Measurements from ENCODE around the gene SEL1L3. TPM values are rescaled to one million over a fixed set of nuclear protein-coding genes. Genes with fewer than 3 reads are reported as not detected.

Gene SEL1L3
- total RNA-seq, 1 experiment from 2014 or later, result 48.3 TPM

- H3K27ac Mint-ChIP-seq, result no peak overlapping the region
- H2BK20ac ChIP-seq (ENCODE audit: low read depth, low read length, poor library complexity, severe bottlenecking), result no peak overlapping the region
- no peaks in the 10 kb centered on the region for H3K23me2 ChIP-seq (ENCODE audit: insufficient read length, low read depth, low read length, poor library complexity, severe bottlenecking)
- H3K18ac ChIP-seq (ENCODE audit: insufficient read length, low read depth, low read length), result no peak overlapping the region
- H3K4me1 ChIP-seq (ENCODE audit: insufficient read depth, low read length), result no peaks in the 10 kb centered on the region
- H4K20me1 ChIP-seq (ENCODE audit: control insufficient read depth, insufficient read depth, insufficient read length), result no peaks in the 10 kb centered on the region
- H2AK5ac ChIP-seq (ENCODE audit: insufficient read length, low read length), result no peak overlapping the region
- no peaks in the 10 kb centered on the region for H3K79me1 ChIP-seq (ENCODE audit: insufficient read depth, low read depth, low read length, poor library complexity, severe bottlenecking)
- no peak overlapping the region for H3K4me3 Mint-ChIP-seq
- WGBS (ENCODE audit: extremely low coverage, insufficient read length, low lambda C conversion rate), result no CpG with 5 or more reads among the region's 5 CpGs
- H3K27me3 Mint-ChIP-seq (ENCODE audit: low read depth), result no peaks in the 10 kb centered on the region
- H2BK12ac ChIP-seq (ENCODE audit: insufficient read length, low read depth, low read length), result no peak overlapping the region
- H2BK15ac ChIP-seq (ENCODE audit: low read depth, low read length), result no peak overlapping the region
- no peaks in the 10 kb centered on the region for H3K9me3 ChIP-seq (ENCODE audit: control insufficient read depth, low read depth, low read length)
- no peak overlapping the region for H3K56ac ChIP-seq (ENCODE audit: insufficient read length, low read depth, low read length)
- H3K23ac ChIP-seq (ENCODE audit: insufficient read length, low read depth, low read length), result no peak overlapping the region
- H4K5ac ChIP-seq (ENCODE audit: insufficient read length, low read depth, low read length), result no peak overlapping the region
- H3K79me2 ChIP-seq (ENCODE audit: insufficient read depth, low read length), result no peaks in the 10 kb centered on the region
- no peaks in the 10 kb centered on the region for H3K27me3 ChIP-seq (ENCODE audit: insufficient read depth, low read length)
- no peak overlapping the region for H3K14ac ChIP-seq (ENCODE audit: insufficient read depth, low read length)
- no peak overlapping the region for H2BK5ac ChIP-seq (ENCODE audit: insufficient read length, low read length)
- no peak overlapping the region for H2BK120ac ChIP-seq (ENCODE audit: low read depth, low read length, poor library complexity, severe bottlenecking)
- H3K27ac ChIP-seq (ENCODE audit: insufficient read length, low read depth, low read length), result no peak overlapping the region
- no peak overlapping the region for H4K91ac ChIP-seq (ENCODE audit: insufficient read length, low read depth, low read length)
- peaks cover 31 to 54% (median 43%) of the 10 kb centered on the region in 3 experiments; a peak in 6 of 7 replicates for H3K36me3 Mint-ChIP-seq (ENCODE audit: insufficient read depth in 1 of 3, low read depth in 3 of 3)
- DNase-seq, result peak; percentile 68
- H3T11ph ChIP-seq (ENCODE audit: low read length), result no peak overlapping the region
- no peak overlapping the region for H3K4me2 ChIP-seq (ENCODE audit: insufficient read depth, insufficient read length, low read length)
- H3K9ac ChIP-seq (ENCODE audit: extremely low read depth, insufficient read length, low read length), result no peak overlapping the region
- H3K4ac ChIP-seq (ENCODE audit: low read depth, low read length), result no peak overlapping the region
- H3K9me3 Mint-ChIP-seq, result no peaks in the 10 kb centered on the region
- H3K4me1 Mint-ChIP-seq, result peaks cover 23% of the 10 kb centered on the region in 2 experiments
- H2AFZ ChIP-seq (ENCODE audit: low read length), result no peak overlapping the region
- peak; percentile 82 for TF ChIP-seq CTCF (conservative IDR thresholded peaks at IDR 0.05)
- no peak overlapping the region for H4K8ac ChIP-seq (replicated peaks; ENCODE audit: insufficient read length, low read depth, low read length)
Observed at GRCh38 chr4:25792200-25792791, 70.5 kb downstream of the SEL1L3 start.

All from H9 (cell line).